Neural progenitor cell (in vitro differentiated cells): ENCODE measurements around the gene HTR3A.

Source experiments
- EZH2 ChIP-seq: fragments of 200-600 bp; sonication (generic); IDR thresholded peaks from 2 replicates; pipeline ENCODE4 v1.6.1; 2017; ENCODE audit warnings: antibody characterized with exemption, mild to moderate bottlenecking, moderate library complexity
- EZH2phosphoT487 ChIP-seq: fragments of 200-600 bp; sonication (generic); IDR thresholded peaks from 2 replicates; pipeline ENCODE4 v1.6.1; 2017; ENCODE audit warnings: antibody characterized with exemption
- TF ChIP-seq, protein P1 (sequence below): fragments of 200-600 bp; sonication (generic); IDR thresholded peaks from 2 replicates; pipeline ENCODE4 v1.5.1; 2017; ENCODE audit warnings: antibody characterized with exemption, mild to moderate bottlenecking

DNA sequence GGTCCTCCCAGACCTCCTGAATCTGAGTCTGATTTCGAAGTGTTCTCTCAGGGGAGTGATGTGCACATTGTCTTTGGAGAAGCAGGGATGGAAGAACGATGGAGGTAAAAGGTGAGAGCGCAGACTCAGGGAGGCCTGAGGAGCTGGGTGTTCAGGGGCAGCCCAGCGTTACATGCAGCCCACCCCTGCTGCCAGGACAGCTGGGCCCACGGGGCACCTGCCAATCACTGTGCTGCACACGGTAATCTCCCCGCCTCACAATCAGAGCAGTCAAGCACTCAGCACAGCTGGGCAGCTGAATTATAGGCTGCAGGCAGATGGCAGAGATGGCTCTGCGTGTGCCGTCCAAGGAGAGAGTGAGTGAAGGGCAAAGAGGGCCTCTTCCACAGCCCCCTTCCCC is 17.9 kb upstream of the HTR3A start:
- TF ChIP-seq, protein P1, sequence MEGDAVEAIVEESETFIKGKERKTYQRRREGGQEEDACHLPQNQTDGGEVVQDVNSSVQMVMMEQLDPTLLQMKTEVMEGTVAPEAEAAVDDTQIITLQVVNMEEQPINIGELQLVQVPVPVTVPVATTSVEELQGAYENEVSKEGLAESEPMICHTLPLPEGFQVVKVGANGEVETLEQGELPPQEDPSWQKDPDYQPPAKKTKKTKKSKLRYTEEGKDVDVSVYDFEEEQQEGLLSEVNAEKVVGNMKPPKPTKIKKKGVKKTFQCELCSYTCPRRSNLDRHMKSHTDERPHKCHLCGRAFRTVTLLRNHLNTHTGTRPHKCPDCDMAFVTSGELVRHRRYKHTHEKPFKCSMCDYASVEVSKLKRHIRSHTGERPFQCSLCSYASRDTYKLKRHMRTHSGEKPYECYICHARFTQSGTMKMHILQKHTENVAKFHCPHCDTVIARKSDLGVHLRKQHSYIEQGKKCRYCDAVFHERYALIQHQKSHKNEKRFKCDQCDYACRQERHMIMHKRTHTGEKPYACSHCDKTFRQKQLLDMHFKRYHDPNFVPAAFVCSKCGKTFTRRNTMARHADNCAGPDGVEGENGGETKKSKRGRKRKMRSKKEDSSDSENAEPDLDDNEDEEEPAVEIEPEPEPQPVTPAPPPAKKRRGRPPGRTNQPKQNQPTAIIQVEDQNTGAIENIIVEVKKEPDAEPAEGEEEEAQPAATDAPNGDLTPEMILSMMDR, result no peak
- TF ChIP-seq EZH2, result no peak
- no peak for TF ChIP-seq EZH2phosphoT487
